Left ventricle myocardium superior (tissue), 1 donor: Measurements from ENCODE around the gene LENG9. TPM values are rescaled to one million over a fixed set of nuclear protein-coding genes. Genes with fewer than 3 reads are reported as not detected.
"Not testable (repeated sequence)": the region's sequence is repeated elsewhere in the genome, so short reads cannot be mapped to it uniquely, and the experiment has no call there.

Source experiments
- ATAC-seq: fragments of 200-7000 bp; cut with Tn5 transposase; one replicate; pipeline ENCODE4 v1.9.1; 2020; ENCODE audit warnings: mild to moderate bottlenecking, moderate library complexity
- DNase-seq: peaks from one replicate; pipeline ENCODE4 v3.0.0-alpha.2; 2020
- intact Hi-C: fragments of 100-400 bp; cut with micrococcal nuclease; formaldehyde crosslinking; loops from one replicate; pipeline ENCODE4 v1.11.0; 2022
- total RNA-seq: library from RNA; stranded (reverse); fragmentation: NEBNext Ultra II Directional; extraction: Animal tissue kit (Norgen Biotek cat#: 25700); gene quantifications from one replicate; pipeline ENCODE4 v1.2.1, GENCODE V29; 2021
- donor health status: DM: no; HTN: yes; CAD: no; lungs with severe emphysema.

Gene LENG9
- total RNA-seq, 1 donor from 2014 or later = 1.4 TPM

DNA sequence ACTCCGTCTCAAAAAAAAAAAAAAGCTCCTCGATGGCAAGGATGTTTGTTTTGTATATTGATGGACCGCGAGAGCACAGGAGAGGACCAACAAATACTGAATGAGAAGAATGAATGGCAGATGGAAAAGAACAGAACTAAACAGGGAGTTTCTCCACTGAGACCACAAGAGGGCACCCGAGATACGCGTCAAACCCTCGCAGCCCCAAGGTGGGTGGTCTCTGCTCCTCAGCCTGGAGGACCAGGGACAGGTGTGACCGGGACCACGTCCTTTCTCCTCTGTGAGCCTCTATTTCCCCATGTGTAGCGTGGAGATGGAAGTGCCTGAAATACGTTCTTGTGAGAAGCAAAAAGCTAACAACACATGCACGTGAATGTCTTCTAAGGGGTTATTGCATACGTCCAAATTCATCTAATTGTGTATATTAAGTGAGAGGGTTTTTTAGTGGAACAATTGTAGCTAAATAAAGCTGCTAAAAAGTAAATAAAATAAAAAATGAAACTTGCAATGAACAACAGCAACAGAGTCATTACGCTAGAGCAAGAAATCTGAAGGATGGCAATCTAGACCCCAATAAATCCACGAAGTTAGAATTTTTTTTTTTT lies 17.9 kb upstream of the LENG9 start:
- peak; percentile 43 for ATAC-seq
- DNase-seq = no peak
- intact Hi-C loops = no loop called here

- intact Hi-C loops = no loop called here
- DNase-seq = no peak
- no peak for ATAC-seq
Measured at GRCh38 chr19:54480051-54480450, 16.5 kb upstream of the LENG9 start.

GRCh38 chr19:54478677-54479266 lies 15.2 kb upstream of the LENG9 start:
- intact Hi-C loops = no loop called here
- DNase-seq (no peak), ATAC-seq (no peak)

- no peak for ATAC-seq
- DNase-seq = no peak
- intact Hi-C loops = no loop called here
Measured at GRCh38 chr19:54477650-54478049, 14.1 kb upstream of the LENG9 start.

DNA sequence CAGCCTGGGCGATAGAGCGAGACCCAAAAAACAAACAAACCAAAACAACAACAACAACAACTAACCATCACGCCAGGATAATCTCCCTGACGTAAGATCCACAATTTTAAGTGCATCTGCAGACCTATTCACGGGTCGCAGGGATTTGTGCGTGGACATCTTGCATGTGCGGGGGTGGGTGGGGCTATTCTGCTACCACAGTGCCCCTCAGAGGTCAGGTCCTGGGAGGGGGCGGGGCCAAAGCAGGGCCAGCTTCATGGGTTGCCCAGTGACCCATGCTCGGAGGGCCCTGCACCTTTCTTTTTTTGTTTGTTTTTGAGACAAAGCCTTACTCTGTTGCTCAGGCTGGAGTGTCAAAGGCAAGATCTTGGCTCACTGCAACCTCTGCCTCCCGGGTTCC lies 12.1 kb upstream of the LENG9 start:
- no peak for DNase-seq
- intact Hi-C loops = no loop called here
- ATAC-seq = no peak

- intact Hi-C loops = no loop called here
- ATAC-seq (no peak), DNase-seq (no peak)
Measured at GRCh38 chr19:54473892-54474372, 10.4 kb upstream of the LENG9 start.

DNA sequence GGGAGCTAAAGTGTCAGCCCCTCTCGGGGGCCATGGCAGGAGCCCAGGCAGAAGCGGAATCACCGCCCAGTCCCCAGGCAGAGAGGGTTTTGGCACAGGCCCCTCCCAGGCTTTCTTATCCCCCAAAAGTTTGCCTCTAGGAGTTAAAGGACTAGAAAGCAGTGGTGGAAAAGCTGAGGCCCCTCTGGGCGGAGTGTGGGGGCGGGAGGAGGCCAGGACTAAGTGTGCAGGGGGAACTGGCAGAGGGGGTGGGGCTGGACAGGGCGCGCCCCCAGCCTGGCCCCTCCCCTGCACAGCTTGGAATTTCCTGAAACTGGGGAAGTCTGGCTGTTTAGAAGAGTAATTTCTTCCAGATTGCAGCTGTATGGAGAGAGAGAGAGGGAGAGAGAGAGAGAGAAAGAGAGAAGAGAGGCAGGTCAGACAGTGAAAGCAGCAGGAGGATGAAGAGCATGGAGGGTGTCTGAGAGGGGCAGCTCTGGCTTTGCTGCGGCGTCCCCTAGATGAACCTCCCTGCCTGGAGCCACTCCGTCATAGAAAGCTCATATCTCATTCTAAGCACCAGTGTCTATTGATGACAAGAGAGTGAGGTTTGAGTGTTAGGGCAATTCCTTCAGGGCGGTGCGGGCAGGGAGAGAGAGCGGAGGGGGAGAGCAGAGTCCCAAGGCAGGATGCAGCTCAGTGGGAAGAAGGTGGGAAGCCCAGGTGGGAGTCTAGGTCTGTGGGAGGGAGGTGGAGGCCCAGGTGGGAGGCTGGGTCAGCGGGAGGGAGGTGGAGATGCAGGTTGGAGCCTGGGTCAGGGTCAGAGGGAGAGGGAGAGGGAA lies 9.7 kb upstream of the LENG9 start, which contains the start of gene CDC42EP5:
CDC42EP5 (minus strand) TSS at position 226 of the 821 bp plus-strand sequence. CDS start 7,749 bp downstream, outside the sequence.
- intact Hi-C loops = no loop called here
- ATAC-seq = peak; percentile 94
- DNase-seq = peak; percentile 83

- peak; percentile 53 for ATAC-seq
- intact Hi-C loops = no loop called here
- peak; percentile 68 for DNase-seq
Measured at GRCh38 chr19:54470991-54471782, 7.6 kb upstream of the LENG9 start.

DNA sequence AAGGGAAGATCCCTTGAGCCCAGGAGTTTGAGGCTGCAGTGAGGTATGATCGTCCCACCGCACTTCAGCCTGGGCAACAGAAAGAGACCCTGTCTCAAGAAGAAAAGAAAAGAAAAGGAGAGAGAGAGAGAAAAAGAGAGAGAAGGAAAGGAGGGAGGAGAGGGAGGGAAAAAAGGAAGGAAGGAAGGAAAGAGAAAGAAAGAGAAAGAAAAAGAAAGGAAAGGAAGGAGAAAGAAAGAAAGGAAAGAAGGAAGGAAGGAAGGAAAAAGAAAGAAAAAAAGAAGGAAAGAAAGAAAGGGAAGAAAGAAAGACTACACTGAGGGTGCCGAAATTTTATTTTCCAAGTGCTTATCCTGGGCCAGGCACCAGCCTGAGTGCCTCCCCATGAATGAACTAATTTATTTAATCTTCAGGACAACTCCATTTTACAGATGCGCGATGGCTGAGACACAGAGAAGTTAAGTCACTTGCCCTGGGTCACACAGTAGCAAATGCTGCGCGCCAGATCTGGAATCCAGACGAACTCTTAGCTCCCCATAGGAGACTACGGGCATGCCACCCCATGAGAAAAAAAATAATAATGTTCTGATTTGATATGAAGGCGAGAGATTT lies 6.8 kb upstream of the LENG9 start:
- ATAC-seq (no peak), DNase-seq (no peak)
- intact Hi-C loops = no loop called here

DNA sequence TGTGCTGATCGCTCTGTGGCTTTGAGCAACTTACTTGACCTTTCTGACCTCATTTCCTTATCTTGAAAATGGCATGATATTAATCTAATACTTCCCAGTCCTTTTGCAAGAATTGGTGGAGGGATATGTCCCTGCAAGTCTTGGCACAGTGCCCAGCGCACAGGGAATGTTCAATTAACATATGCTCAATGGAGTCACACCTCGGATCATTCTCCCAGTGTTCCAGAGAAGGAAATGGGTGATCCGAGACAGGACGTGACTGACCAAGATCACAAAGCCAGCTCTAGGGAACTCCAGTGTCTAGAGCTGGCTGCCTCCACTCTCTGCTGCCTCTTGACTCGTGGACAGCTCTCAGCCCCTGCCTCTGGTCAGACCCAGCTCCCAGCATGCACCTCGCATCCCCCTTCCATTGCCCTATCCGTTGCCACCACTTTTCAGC lies 5.9 kb upstream of the LENG9 start:
- DNase-seq = peak; percentile 77
- intact Hi-C loops = no loop called here
- peak; percentile 6 for ATAC-seq

DNA sequence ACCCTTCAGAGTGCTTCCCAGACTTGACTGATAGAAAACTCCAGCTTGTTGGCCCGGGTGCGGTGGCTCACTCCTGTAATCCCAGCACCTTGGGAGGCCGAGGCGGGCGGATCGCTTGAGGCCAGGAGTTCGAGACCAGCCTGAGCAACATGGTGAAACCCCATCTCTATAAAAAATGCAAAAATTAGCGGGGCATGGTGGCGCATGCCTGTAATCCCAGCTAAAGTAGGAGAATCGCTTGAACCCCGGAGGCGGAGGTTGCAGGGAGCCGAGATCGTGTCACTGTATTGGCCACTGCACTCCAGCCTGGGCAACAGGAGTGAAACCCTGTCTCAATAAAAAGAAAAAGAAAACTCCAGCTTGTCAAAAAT lies 2.5 kb upstream of the LENG9 start:
- intact Hi-C loops, DNase-seq, ATAC-seq: not testable (repeated sequence)

DNA sequence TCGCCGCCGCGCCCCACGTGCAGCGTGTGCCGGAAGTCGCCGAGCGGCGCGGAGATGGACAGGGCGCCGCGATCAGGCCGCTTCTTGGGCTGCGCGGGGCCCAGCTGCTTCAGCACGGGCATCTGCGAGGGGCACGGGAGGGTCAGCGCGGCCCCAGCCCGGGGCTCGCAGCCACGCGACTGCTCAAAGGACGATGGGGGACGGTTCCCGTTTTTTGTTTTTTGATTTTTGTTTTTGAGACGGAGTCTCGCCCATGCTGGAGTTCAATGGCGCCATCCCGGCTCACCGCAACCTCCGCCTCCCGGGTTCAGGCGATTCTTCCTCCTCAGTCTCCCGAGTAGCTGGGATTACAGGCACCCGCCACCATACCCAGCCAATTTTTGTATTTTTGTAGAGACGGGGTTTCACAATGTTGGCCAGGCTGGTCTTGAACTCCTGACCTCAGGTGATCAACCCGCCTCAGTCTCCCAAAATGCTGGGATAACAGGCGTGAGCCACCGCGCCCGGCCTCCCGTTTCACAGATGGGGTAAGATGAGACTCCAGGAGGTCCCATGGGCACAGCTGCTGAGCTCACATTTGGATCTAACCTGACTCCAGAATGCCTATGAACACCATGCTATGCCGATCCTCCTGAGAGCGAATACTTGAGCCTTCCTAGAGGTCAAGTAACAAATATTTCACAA lies 2.0 kb upstream of the LENG9 start:
- ATAC-seq (no peak), DNase-seq (peak; percentile 47)
- intact Hi-C loops = no loop called here

DNA sequence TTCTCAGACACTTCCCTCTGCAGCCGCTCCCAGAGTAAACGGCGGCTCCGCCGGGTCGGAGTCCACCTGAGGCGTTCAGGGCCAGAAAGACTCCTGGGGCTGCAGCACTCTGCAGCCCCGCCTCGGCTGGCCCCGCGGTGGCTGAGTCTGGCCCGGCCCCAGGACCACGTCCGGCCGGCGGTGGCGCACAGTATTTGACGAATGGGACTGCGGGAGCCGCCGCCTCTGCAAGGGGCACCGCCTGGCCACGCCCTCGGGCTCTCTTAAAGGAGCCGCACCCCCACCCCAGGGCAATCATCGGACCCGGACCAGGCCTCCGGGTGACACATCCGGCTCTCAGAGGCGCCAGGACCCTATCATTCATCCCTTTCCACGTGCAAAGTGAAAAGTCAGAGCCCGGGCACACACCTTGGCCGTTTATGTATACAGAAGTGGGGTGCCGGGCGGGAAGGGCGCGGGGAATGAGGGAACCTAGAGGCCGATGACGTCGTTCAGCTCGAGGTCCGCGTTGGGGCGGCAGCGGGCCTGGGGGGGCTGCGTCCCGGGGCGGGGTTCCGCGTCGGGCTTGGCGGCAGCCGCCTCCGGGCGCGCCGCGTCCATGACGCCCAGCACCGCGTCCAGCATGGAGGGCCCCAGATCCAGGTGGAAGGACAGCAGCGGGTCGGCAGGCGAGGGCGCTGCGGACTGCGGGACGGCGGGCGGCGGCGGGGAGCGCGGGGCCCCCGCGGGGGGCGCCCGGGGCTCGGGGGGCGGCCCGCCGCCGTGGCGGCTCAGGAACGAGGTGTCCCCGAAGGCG lies 1.2 kb upstream of the LENG9 start:
- intact Hi-C loops = no loop called here
- ATAC-seq = peak; percentile 80
- peak; percentile 95 for DNase-seq

GRCh38 chr19:54464044-54464629 lies 559 bp upstream of the LENG9 start:
- intact Hi-C loops = no loop called here
- DNase-seq (peak; percentile 79), ATAC-seq (peak; percentile 40)

- ATAC-seq = peak; percentile 38
- intact Hi-C loops = no loop called here
- peak; percentile 86 for DNase-seq
Measured at GRCh38 chr19:54462655-54463530, 685 bp downstream of the LENG9 start.

GRCh38 chr19:54462047-54462654 lies 1.4 kb downstream of the LENG9 start:
- no peak for ATAC-seq

More at GRCh38 chr19:54462047-54462654, 1.4 kb downstream of the LENG9 start:
- intact Hi-C loops = no loop called here
- no peak for DNase-seq
